Stimulated activated naive CD4-positive, alpha-beta T cell (primary cell): ENCODE data around the gene UBE3B.

Experiments
- DNase-seq, 6 experiments: peaks; one replicate each; lab custom pipeline; 2025; lab: John Stamatoyannopoulos, UW

Gene UBE3B

DNA sequence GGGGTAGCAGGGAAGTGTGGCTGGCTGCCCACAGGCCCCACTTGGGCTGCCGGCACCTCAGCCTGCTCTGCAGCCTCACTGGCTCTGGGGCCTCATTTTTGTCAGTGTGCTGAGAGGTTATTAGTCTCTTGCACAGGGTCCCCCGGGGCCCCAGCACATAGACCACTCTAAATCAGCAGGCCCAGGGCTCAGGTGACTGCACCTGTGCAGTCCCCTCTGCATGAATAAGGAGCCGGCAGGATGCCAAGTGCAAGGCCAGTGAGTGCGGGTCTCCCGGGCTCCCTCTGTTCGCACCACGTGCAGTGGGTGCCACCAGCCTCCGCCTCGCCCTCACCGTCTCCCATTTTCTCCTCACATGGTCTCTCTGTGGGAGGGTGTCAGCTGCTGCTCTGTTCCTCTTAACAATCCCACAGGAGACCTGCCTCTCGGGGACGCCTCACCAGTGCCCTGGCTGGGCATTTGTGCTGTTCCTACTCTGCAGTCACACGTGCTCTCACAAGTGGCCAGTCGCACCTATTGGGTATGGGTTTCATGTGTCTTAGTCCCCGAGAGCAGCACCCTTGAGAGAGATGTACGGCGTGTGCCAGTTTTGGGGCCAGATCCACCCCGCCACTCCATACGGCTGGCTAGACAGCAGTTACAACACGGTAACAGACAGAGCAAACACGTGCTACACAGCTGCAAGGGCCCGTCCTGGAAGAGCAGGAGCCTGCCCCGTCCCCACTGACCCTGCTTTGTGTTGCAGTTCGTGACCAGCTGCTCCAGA lies 55.5 kb downstream of the UBE3B start:
- no peak for DNase-seq

- DNase-seq, result no peak
These were observed 56.0 kb downstream of the UBE3B start for GRCh38 chr12:109533487-109533740.

- no peak for DNase-seq
These were observed 57.0 kb downstream of the UBE3B start for GRCh38 chr12:109534456-109534855.

GRCh38 chr12:109535231-109535862 lies 57.9 kb downstream of the UBE3B start:
- no peak for DNase-seq

DNA sequence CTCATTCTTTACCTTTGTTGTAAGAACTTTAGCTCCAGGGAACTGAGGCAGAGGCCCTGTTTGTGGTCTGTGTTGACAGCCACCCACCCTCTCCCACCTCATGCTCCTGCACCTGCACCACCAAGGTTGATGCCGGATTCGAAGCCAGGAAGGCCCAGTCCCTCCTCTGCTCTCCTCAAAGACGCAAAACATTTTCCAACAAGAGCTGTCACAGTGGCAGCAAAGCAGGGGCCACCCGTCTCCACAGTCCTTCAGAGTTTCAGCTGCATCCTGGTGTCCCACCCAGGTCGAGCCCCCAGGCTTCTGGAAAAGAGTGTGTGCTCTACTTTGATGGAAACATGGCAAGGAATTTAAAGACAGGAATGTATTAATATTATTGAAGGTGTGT lies 58.4 kb downstream of the UBE3B start:
- no peak for DNase-seq

- DNase-seq, result no peak
These were observed 59.7 kb downstream of the UBE3B start for GRCh38 chr12:109537136-109537535.

DNA sequence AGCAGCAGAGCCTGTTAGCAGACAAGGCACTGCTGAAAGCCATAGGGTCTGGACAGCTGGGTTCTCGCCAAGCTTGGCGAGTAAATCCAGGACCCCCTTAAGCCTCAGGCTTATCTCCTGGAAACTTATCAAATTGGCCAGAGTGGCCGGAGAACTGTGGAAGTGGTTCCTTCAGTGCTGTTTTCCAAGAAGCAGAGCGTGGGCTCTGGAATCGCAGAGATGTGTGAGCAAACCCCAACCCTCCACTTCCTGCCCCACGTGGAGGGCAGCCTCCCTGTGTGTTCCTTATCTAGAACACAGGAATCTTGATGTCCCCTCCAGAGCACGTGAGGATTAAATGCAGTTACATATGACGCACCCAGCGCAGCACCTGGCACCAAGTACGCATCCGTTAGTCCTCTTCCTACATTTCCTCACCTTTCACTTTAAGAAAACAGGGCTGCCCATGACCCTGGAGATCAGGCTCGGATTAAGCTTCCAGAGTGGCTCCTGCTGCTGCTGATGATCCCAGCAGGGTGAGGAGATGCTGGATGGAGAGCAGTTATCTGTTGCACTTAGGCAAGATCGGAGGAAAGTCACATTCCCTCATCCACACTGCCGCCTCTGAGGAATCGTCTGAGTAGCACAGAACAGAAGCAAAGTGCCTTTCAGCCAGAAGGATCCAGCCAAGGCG lies 60.9 kb downstream of the UBE3B start:
- DNase-seq, result no peak

- DNase-seq, result no peak
These were observed 62.1 kb downstream of the UBE3B start for GRCh38 chr12:109539508-109539907.

DNA sequence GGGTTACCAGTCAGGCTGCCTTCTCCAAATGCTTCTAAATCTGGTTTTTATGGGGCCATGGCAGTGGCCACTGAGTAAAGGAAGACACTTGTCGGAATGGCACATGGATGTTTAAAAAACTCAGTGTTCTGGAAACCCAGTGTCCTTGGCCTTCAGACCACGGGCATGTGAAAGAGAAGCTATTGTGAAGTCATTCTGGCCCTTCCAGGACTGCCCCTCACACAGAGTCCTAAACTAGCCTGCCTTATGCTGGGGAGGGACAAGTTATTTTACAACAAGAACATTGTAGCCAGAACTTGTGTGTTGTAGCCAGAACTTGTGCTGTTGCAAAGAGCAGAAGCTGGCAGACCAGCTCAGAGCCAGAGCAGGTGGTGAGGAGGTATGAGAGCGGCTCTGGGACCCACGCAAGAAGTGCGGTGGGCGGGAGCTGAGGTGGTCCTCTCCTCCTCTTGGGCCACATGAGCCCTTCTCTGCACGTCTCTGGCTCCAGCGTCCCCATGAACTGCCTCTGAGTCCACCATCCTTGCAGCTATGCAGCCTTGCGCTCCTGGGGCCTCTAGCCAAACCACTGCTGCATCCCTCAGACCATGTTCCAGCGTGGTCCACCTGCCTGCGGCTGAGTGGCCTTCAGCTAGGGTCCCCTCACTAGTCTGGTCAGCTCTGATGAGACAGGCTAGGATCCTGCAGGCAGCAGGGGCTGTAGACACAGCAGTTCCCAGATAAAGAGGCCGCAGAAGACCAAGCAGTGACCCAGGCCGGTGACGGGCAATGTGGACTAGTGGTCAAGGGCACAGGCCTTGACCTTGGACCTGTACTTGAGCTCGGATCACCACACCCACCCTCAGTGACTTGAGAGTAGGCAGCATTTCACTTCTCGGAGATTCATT lies 63.3 kb downstream of the UBE3B start:
- no peak for DNase-seq

- DNase-seq, result no peak
These were observed 63.9 kb downstream of the UBE3B start for GRCh38 chr12:109541413-109541726.

DNA sequence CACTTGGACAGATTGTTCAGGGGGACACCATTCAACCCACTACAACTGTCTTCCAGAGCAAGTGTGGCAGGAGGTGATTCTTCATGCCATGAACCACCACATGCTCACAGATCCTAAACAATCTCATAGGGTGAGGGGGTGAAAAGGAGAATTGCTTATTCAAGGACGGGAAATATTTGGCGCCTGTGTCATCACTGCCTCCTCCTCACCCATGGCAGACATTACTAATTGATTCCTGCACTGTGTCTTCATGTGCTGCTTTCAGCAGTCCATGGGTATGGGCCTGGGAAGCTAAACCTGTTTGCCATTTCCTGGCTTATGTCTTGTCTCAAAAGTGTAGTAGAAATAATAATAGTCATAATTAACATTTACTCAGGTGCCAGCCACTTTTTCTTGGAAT lies 64.6 kb downstream of the UBE3B start:
- no peak for DNase-seq

- DNase-seq, result no peak
These were observed 65.4 kb downstream of the UBE3B start for GRCh38 chr12:109542876-109543275.

- DNase-seq, result no peak
These were observed 67.6 kb downstream of the UBE3B start for GRCh38 chr12:109544955-109545531.

GRCh38 chr12:109545826-109546225 lies 68.4 kb downstream of the UBE3B start:
- DNase-seq, result no peak

DNA sequence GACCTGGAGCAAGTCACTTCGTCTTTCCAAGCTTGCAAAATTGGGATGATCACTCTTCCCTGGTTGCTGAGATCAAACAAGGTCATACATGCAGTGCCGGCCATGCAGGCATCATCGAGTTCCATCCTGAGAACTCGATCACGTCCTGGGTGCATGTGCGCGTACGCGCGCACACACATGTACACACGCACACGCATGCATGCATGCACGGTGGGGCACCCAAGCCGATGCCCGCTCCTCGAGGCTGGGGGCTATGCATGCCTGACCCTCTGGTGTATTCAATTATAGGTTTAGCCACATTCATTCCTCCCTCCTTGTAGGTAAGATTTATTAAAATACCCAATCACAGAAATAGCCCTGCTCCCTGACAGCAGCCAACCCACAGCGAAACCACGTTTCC lies 69.9 kb downstream of the UBE3B start:
- no peak for DNase-seq

- no peak for DNase-seq
These were observed 70.8 kb downstream of the UBE3B start for GRCh38 chr12:109548258-109548657.

GRCh38 chr12:109549613-109550270 lies 72.3 kb downstream of the UBE3B start:
- no peak for DNase-seq

DNA sequence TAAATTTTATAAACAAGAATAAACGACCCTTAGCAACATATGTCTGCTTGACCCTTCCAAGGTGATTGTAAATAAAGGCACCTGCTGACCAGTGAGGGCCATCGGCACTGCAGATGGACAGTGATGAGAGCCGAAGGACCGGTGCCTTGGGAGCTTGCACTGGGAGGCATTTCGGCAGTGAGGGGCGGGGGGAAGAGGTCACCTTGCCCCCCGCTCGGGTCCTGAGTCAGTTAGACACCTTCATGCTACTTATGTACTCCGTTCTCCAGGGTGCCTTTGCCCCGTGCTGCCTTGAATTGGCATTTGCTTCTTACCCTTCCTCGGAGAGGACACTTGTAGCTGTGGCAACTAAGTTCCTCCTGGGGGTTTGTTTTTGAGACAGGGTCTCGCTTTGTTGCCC lies 72.8 kb downstream of the UBE3B start:
- no peak for DNase-seq

DNA sequence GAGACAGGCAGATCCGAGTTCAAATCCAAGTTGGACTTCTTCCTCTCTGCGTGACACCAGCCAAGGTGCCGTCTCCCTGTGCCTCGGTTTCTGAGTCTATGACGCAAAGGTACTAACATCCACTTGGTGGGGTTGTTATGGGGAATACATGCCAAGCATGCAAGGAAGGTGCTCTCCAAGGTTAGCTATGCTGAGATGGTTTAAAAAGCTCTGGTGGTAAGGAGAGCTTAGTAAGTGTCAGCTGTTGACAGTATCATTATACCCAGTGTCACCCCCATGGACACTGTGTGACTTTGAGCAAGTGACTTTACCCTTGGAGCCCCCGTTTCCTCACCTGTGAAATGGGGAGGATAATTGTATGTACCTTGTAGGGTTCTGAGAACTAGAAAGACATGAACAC lies 73.7 kb downstream of the UBE3B start:
- DNase-seq, result no peak

- DNase-seq, result no peak
These were observed 75.5 kb downstream of the UBE3B start for GRCh38 chr12:109552971-109553370.

- no peak for DNase-seq
These were observed 76.0 kb downstream of the UBE3B start for GRCh38 chr12:109553483-109553882.
